GM23248 (cell line): Measurements from ENCODE around the gene AGAP1. TPM values are rescaled to one million over a fixed set of nuclear protein-coding genes. Genes with fewer than 3 reads are reported as not detected.
"Not testable (repeated sequence)": the region's sequence is repeated elsewhere in the genome, so short reads cannot be mapped to it uniquely, and the experiment has no call there.

Experiments
- DNase-seq: peaks from one replicate; pipeline ENCODE4 v3.0.0-alpha.2; 2015
- H2AFZ ChIP-seq: fragments of 200-600 bp; sonication (generic); 2 replicates; pipeline ENCODE4 v1.6.1; 2016; ENCODE audit warnings: antibody characterized with exemption
- H3F3A ChIP-seq: fragments of 200-600 bp; sonication (generic); 2 replicates; pipeline ENCODE4 v1.6.1; 2016; ENCODE audit warnings: mild to moderate bottlenecking, antibody characterized with exemption, mixed run types; ENCODE audit not compliant: insufficient read depth
- H3K27ac ChIP-seq: fragments of 200-600 bp; sonication (generic); 2 replicates; pipeline ENCODE4 v1.5.1; 2016; ENCODE audit warnings: mild to moderate bottlenecking
- H3K27me3 ChIP-seq: fragments of 200-600 bp; sonication (generic); replicated peaks from 2 replicates; pipeline ENCODE4 v1.6.1; 2016; ENCODE audit warnings: mild to moderate bottlenecking; ENCODE audit not compliant: insufficient read depth
- H3K36me3 ChIP-seq: fragments of 200-600 bp; sonication (generic); 2 replicates; pipeline ENCODE4 v1.6.1; 2016; ENCODE audit warnings: low read depth, mild to moderate bottlenecking
- H3K4me1 ChIP-seq: fragments of 200-600 bp; sonication (generic); 2 replicates; pipeline ENCODE4 v1.6.1; 2016; ENCODE audit warnings: mild to moderate bottlenecking; ENCODE audit not compliant: insufficient read depth
- H3K4me2 ChIP-seq: fragments of 200-600 bp; sonication (generic); one replicate; pipeline ENCODE4 v1.6.1; 2016; ENCODE audit warnings: mild to moderate bottlenecking; ENCODE audit not compliant: unreplicated experiment
- H3K4me3 ChIP-seq: fragments of 200-600 bp; sonication (generic); 2 replicates; pipeline ENCODE4 v1.5.1; 2016; ENCODE audit warnings: mild to moderate bottlenecking
- H3K79me2 ChIP-seq: fragments of 200-600 bp; sonication (generic); 2 replicates; pipeline ENCODE4 v1.6.1; 2016; ENCODE audit warnings: mild to moderate bottlenecking; ENCODE audit not compliant: insufficient read depth
- H3K9ac ChIP-seq: fragments of 200-600 bp; sonication (generic); 2 replicates; pipeline ENCODE4 v1.6.1; 2016; ENCODE audit warnings: mild to moderate bottlenecking
- H3K9me2 ChIP-seq: fragments of 200-600 bp; sonication (generic); 2 replicates; pipeline ENCODE4 v1.6.1; 2016; ENCODE audit warnings: mixed run types, mild to moderate bottlenecking, moderate library complexity; ENCODE audit not compliant: insufficient read depth
- H3K9me3 ChIP-seq: fragments of 200-600 bp; sonication (generic); one replicate; pipeline ENCODE4 v1.6.1; 2017; ENCODE audit warnings: low read depth
- H4K20me1 ChIP-seq: fragments of 200-600 bp; sonication (generic); 2 replicates; pipeline ENCODE4 v1.6.0; 2016; ENCODE audit not compliant: insufficient read depth
- EZH2 ChIP-seq: fragments of 200-600 bp; sonication (generic); IDR thresholded peaks from 2 replicates; pipeline ENCODE4 v1.6.1; 2018; ENCODE audit warnings: antibody characterized with exemption, mild to moderate bottlenecking; ENCODE audit not compliant: insufficient read depth, poor library complexity, severe bottlenecking
- EZH2phosphoT487 ChIP-seq: fragments of 200-600 bp; sonication (generic); IDR thresholded peaks from 2 replicates; pipeline ENCODE4 v1.6.1; 2018; ENCODE audit warnings: antibody characterized with exemption, moderate library complexity, mild to moderate bottlenecking, low read depth; ENCODE audit not compliant: insufficient read depth
- WGBS, 2 experiments: methylation state at CpG; one replicate each; pipeline ENCODE4 v1.1.6; 2015 to 2017; ENCODE audit warnings: low lambda C conversion rate in 2 of 2, low coverage in 1 of 2; ENCODE audit errors: missing lambda C conversion rate in 2 of 2; 5-methylcytosine and 5-hydroxymethylcytosine counted together
- in situ Hi-C: fragments of 300-500 bp; cut with MboI; formaldehyde crosslinking; loops from 2 replicates; pipeline ENCODE4 v1.15.0; 2020
- polyA plus RNA-seq: library from polyadenylated mRNA; unstranded; fragments of >200 nt; fragmentation: Nextera tagmentation; extraction: Ambion mirVana; gene quantifications from 2 replicates; pipeline ENCODE4 v1.2.1, GENCODE V29; 2016
- total RNA-seq: library from RNA; depleted of rRNA; stranded (reverse); fragments of >200 nt; shearing (Covaris generic); gene quantifications from 2 replicates; pipeline ENCODE4 v1.2.3, GENCODE V29; 2014

Gene AGAP1
- total and polyA plus RNA-seq, 2 experiments from 2014 or later, result 2.2 to 9.9 TPM

DNA sequence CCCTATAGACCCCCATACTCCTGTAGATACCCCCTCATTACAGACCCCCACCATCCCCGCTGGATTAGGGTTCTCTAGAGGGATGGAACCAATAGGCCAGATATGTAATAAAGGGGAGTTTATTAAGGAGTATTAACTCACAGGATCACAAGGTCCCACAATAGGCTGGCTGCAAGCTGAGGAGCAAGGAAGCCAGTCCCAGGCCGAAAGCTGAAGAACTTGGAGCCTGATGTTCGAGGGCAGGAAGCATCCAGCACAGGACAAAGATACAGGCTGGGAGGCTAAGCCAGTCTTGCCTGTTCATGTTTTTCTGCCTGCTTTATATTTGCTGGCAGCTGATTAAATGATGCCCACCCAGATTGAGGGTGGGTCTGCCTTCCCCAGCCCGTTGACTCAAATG, 106.6 kb downstream of the AGAP1 start:
- Histone ChIP-seq H3K36me3 (no peaks in the 10 kb centered on the region), H4K20me1 (no peaks in the 10 kb centered on the region), H3K79me2 (peaks cover 83% of the 10 kb centered on the region), H3K27ac (no peak overlapping the region), H3K9me2 (no peaks in the 10 kb centered on the region), H3K9me3 (no peaks in the 10 kb centered on the region), H3K4me1 (peaks cover 6% of the 10 kb centered on the region), H3K9ac (no peak overlapping the region), H3K27me3 (no peaks in the 10 kb centered on the region), H3F3A (peaks cover 3% of the 10 kb centered on the region; the same call in 1 of the 2 replicates), H2AFZ (no peak overlapping the region), H3K4me3 (no peak overlapping the region), H3K4me2 (no peak overlapping the region)
- TF ChIP-seq EZH2phosphoT487 (no peak), EZH2 (no peak)
- no peak for DNase-seq
- in situ Hi-C loops, result loop anchor here (5.0 to 10.0 kb wide), 2 partner anchors 74 to 142 kb away; no protein-coding TSS in a partner anchor
- 62% methylated on average over 4 of the region's 4 CpGs for WGBS, 2 experiments

- no peaks in the 10 kb centered on the region for H3K36me3 ChIP-seq
- H4K20me1 ChIP-seq, result no peaks in the 10 kb centered on the region
- H3K4me1 ChIP-seq, result peaks cover 9% of the 10 kb centered on the region
- no peak for DNase-seq
- no peaks in the 10 kb centered on the region for H3K27me3 ChIP-seq
- in situ Hi-C loops, result loop anchor here (5.0 to 10.0 kb wide), 2 partner anchors 74 to 141 kb away; no protein-coding TSS in a partner anchor
- peaks cover 80% of the 10 kb centered on the region for H3K79me2 ChIP-seq
- no peaks in the 10 kb centered on the region for H3K9me2 ChIP-seq
- H3K9ac ChIP-seq, result no peak overlapping the region
- no peak overlapping the region for H3K4me2 ChIP-seq
- H3F3A ChIP-seq, result peaks cover 8% of the 10 kb centered on the region; the same call in 1 of the 2 replicates
- TF ChIP-seq EZH2 (no peak), EZH2phosphoT487 (no peak)
- no peaks in the 10 kb centered on the region for H3K9me3 ChIP-seq
- H2AFZ ChIP-seq, result no peak overlapping the region
- no peak overlapping the region for H3K4me3 ChIP-seq
- H3K27ac ChIP-seq, result no peak overlapping the region
- WGBS, 2 experiments, result 79 to 84% methylated on average over 5 of the region's 5 CpGs
Measured at GRCh38 chr2:235600926-235601325, 107.1 kb downstream of the AGAP1 start.

- in situ Hi-C loops, result loop anchor here (5.0 to 10.0 kb wide), 2 partner anchors 73 to 140 kb away; no protein-coding TSS in a partner anchor
- no peak overlapping the region for H3K4me3 ChIP-seq
- 74 to 78% methylated on average over 12 of the region's 12 CpGs for WGBS, 2 experiments
- no peak overlapping the region for H3K9ac ChIP-seq
- H4K20me1 ChIP-seq, result no peaks in the 10 kb centered on the region
- DNase-seq, result no peak
- H3K27me3 ChIP-seq, result no peaks in the 10 kb centered on the region
- TF ChIP-seq EZH2phosphoT487, result no peak
- TF ChIP-seq EZH2, result no peak
- H3K4me1 ChIP-seq, result peaks cover 21% of the 10 kb centered on the region
- H3K4me2 ChIP-seq, result no peak overlapping the region
- H3K79me2 ChIP-seq, result peaks cover 78% of the 10 kb centered on the region
- no peaks in the 10 kb centered on the region for H3K9me2 ChIP-seq
- H3K27ac ChIP-seq, result no peak overlapping the region
- no peaks in the 10 kb centered on the region for H3K36me3 ChIP-seq
- H3F3A ChIP-seq, result peaks cover 20% of the 10 kb centered on the region
- H3K9me3 ChIP-seq, result no peaks in the 10 kb centered on the region
- H2AFZ ChIP-seq, result no peak overlapping the region
Measured at GRCh38 chr2:235601960-235602704, 108.3 kb downstream of the AGAP1 start.

- H4K20me1 ChIP-seq, result not testable (repeated sequence)
- in situ Hi-C loops, result loop anchor here (5.0 to 10.0 kb wide), 2 partner anchors 72 to 139 kb away; no protein-coding TSS in a partner anchor
Measured at GRCh38 chr2:235602971-235603370, 109.1 kb downstream of the AGAP1 start.

More at GRCh38 chr2:235602971-235603370, 109.1 kb downstream of the AGAP1 start:
- H3K4me3 ChIP-seq, H3K36me3 ChIP-seq, H3K27ac ChIP-seq, H3K9ac ChIP-seq, H3K9me2 ChIP-seq, DNase-seq, H3K27me3 ChIP-seq, H3K4me2 ChIP-seq, H3K9me3 ChIP-seq, H2AFZ ChIP-seq: not testable (repeated sequence)
- 90 to 94% methylated on average over 7 of the region's 7 CpGs for WGBS, 2 experiments
- H3F3A ChIP-seq, result peaks cover 28% of the 10 kb centered on the region
- peaks cover 29% of the 10 kb centered on the region for H3K4me1 ChIP-seq
- peaks cover 83% of the 10 kb centered on the region for H3K79me2 ChIP-seq
